IPS DF 6.9 (cell line): ENCODE measurements around the gene CLVS2.

Source experiments
- DNase-seq: peaks from one replicate; pipeline ENCODE4 v3.0.0-alpha.2; 2013; ENCODE audit warnings: low read depth, low spot score
- H3K27ac ChIP-seq: one replicate; pipeline ENCODE4 v1.5.1; 2013; ENCODE audit warnings: low read length, control low read depth
- H3K27me3 ChIP-seq: 2 replicates; pipeline ENCODE4 v1.6.1; 2013; ENCODE audit warnings: mild to moderate bottlenecking, low read length; ENCODE audit not compliant: control insufficient read depth, insufficient read depth
- H3K36me3 ChIP-seq: 2 replicates; pipeline ENCODE4 v1.6.1; 2013; ENCODE audit warnings: low read length; ENCODE audit not compliant: control insufficient read depth, insufficient read depth
- H3K4me1 ChIP-seq: 2 replicates; pipeline ENCODE4 v1.6.1; 2013; ENCODE audit warnings: low read length; ENCODE audit not compliant: control insufficient read depth, insufficient read depth
- H3K4me3 ChIP-seq: 2 replicates; pipeline ENCODE4 v1.5.1; 2013; ENCODE audit warnings: mild to moderate bottlenecking, low read length
- H3K9me3 ChIP-seq: 2 replicates; pipeline ENCODE4 v1.6.1; 2013; ENCODE audit warnings: low read length, inconsistent platforms; ENCODE audit not compliant: control insufficient read depth, insufficient read depth
- WGBS: extraction: QIAGEN DNeasy Blood & Tissue Kit; methylation state at CpG from one replicate; pipeline ENCODE4 v1.1.7; 2013; ENCODE audit warnings: mixed read lengths, missing lambda C conversion rate; ENCODE audit not compliant: insufficient read length, insufficient coverage; 5-methylcytosine and 5-hydroxymethylcytosine counted together

Gene CLVS2

DNA sequence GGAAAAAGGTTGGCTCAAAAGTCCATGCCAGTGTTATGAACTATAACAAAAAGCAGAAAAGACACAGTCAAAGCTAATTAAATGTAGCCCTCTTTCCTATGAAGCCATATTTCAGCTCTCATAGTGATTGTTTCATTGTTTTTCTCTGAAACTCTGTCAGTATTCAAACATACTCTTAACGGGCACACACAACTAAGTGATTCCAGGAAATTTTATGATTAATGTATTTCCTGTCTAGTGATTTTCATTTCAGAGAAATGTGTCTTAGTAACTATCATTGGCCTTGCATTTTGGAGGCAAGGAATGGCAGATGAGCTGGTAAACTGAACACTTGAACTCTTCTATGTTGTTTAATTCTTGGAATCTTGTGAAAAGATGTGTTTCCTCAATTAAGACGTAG lies 68.0 kb downstream of the CLVS2 start:
- no peak overlapping the region for H3K27ac ChIP-seq
- H3K36me3 ChIP-seq, result no peaks in the 10 kb centered on the region
- no peak overlapping the region for H3K4me3 ChIP-seq
- DNase-seq, result no peak
- H3K27me3 ChIP-seq, result no peaks in the 10 kb centered on the region
- H3K4me1 ChIP-seq, result no peaks in the 10 kb centered on the region
- no CpG with 5 or more reads among the region's 2 CpGs for WGBS
- H3K9me3 ChIP-seq, result no peaks in the 10 kb centered on the region

DNA sequence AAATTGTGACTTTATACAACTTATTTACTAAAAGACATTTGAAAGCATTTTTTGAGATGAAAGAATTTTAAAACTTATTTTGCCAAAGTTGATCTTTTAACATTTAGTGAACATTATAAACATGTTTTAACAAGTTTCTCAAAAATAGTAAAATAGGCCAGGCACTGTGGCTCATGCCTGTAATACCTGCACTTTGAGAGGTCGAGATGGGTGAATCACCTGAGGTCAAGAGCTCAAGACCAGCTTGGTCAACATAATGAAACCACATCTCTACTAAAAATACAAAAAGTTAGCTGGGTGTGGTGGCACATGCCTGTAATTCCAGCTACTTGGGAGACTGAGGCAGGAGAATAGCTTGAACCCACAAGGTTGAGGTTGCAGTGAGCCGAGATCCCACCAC lies 78.6 kb downstream of the CLVS2 start:
- Histone ChIP-seq H3K27ac (no peak overlapping the region), H3K4me3 (no peak overlapping the region), H3K27me3 (no peaks in the 10 kb centered on the region), H3K36me3 (no peaks in the 10 kb centered on the region), H3K9me3 (no peaks in the 10 kb centered on the region), H3K4me1 (no peaks in the 10 kb centered on the region)
- DNase-seq, result no peak
- WGBS, result no CpG with 5 or more reads among the region's 2 CpGs

GRCh38 chr6:123085403-123085802 lies 89.4 kb downstream of the CLVS2 start:
- Histone ChIP-seq H3K9me3 (no peaks in the 10 kb centered on the region), H3K4me1 (no peaks in the 10 kb centered on the region), H3K27me3 (no peaks in the 10 kb centered on the region), H3K27ac (no peak overlapping the region), H3K4me3 (no peak overlapping the region), H3K36me3 (no peaks in the 10 kb centered on the region)
- no peak for DNase-seq
- 100% methylated on average over 1 of the region's 5 CpGs for WGBS

DNA sequence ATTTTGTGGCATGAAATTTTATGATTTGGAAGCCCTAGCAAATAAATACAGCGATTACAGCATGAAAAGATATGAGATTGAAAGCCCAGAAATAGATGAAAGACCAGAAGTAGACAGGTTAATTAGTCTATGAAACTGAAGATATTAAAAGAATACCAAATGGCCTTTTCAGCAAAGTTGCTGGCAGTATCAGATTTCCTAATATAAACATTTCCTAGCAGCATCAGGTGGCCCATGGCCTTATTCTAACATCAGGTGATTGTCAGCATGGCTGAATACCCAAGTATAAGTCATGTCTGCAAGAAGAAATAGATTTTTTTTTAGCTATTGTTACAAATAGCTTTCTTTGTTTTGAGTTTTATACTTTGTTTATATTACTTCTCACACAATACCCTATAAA lies 93.2 kb downstream of the CLVS2 start:
- DNase-seq, result no peak
- Histone ChIP-seq H3K27me3 (no peaks in the 10 kb centered on the region), H3K4me1 (no peaks in the 10 kb centered on the region), H3K36me3 (no peaks in the 10 kb centered on the region), H3K9me3 (no peaks in the 10 kb centered on the region), H3K27ac (no peak overlapping the region), H3K4me3 (no peak overlapping the region)
- 100% methylated on average over 1 of the region's 1 CpG for WGBS

GRCh38 chr6:123091091-123091895 lies 95.3 kb downstream of the CLVS2 start:
- H3K9me3 ChIP-seq, result no peaks in the 10 kb centered on the region
- H3K4me3 ChIP-seq, result no peak overlapping the region
- H3K27ac ChIP-seq, result no peak overlapping the region
- H3K4me1 ChIP-seq, result no peaks in the 10 kb centered on the region
- no peaks in the 10 kb centered on the region for H3K27me3 ChIP-seq
- no peaks in the 10 kb centered on the region for H3K36me3 ChIP-seq
- WGBS, result no CpG with 5 or more reads among the region's 2 CpGs
- no peak for DNase-seq

GRCh38 chr6:123091896-123092271 lies 95.8 kb downstream of the CLVS2 start:
- H3K4me1 ChIP-seq, result no peaks in the 10 kb centered on the region
- no peak overlapping the region for H3K27ac ChIP-seq
- H3K36me3 ChIP-seq, result no peaks in the 10 kb centered on the region
- DNase-seq, result no peak
- no peak overlapping the region for H3K4me3 ChIP-seq
- no peaks in the 10 kb centered on the region for H3K9me3 ChIP-seq
- H3K27me3 ChIP-seq, result no peaks in the 10 kb centered on the region

- Histone ChIP-seq H3K27me3 (no peaks in the 10 kb centered on the region), H3K27ac (no peak overlapping the region)
- no CpG with 5 or more reads among the region's 1 CpG for WGBS
Measured at GRCh38 chr6:123094795-123095194, 98.8 kb downstream of the CLVS2 start.

DNA sequence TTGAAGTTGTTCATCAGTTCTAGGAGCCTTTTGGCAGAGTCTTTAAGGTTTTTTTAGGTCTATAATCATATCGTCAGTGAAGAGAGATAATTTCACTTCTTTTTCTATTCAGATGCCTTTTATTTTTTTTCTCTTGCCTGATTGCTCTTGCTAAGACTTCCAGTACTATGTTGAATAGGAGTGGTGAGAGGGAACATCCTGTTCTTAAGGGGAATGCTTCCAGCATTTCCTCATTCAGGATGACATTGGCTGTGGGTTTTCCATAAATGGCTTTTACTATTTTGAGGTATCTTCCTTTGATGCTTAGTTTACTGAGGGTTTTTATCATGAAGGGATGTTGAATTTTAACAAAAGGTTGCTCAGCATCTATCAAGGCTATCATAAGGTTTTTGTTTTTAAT lies 109.5 kb downstream of the CLVS2 start:
- no peak for DNase-seq
- Histone ChIP-seq H3K27ac (no peak overlapping the region), H3K4me1 (no peaks in the 10 kb centered on the region), H3K9me3 (no peaks in the 10 kb centered on the region), H3K4me3 (no peak overlapping the region), H3K36me3 (no peaks in the 10 kb centered on the region), H3K27me3 (no peaks in the 10 kb centered on the region)
- WGBS, result no CpG with 5 or more reads among the region's 1 CpG

More at GRCh38 chr6:123094795-123095194, 98.8 kb downstream of the CLVS2 start:
- no peak overlapping the region for H3K4me3 ChIP-seq
- H3K4me1 ChIP-seq, result no peaks in the 10 kb centered on the region
- no peak for DNase-seq
- no peaks in the 10 kb centered on the region for H3K9me3 ChIP-seq
- no peaks in the 10 kb centered on the region for H3K36me3 ChIP-seq

DNA sequence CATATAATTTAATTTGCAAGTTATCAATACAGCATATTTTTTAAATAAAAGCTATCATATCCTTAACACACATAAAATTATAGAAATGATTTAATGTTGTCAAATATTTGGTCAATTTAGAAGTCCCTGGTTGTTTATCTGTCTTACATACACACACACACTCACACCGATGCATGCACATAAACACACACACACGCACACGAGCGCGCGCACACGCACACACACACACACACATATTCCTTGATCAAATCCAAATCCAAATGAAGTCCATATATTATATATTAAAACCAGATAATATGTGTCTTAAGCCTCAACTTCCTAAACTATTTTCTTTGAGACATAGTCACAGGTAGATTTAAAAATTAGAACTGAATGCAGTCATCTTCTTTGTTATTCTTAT lies 120.3 kb downstream of the CLVS2 start:
- 100% methylated on average over 3 of the region's 7 CpGs for WGBS

GRCh38 chr6:123117145-123117908 lies 121.3 kb downstream of the CLVS2 start:
- H3K27ac ChIP-seq, result no peak overlapping the region
- H3K36me3 ChIP-seq, result no peaks in the 10 kb centered on the region
- DNase-seq, result no peak
- no peaks in the 10 kb centered on the region for H3K9me3 ChIP-seq
- no peaks in the 10 kb centered on the region for H3K4me1 ChIP-seq
- H3K27me3 ChIP-seq, result no peaks in the 10 kb centered on the region
- no CpG with 5 or more reads among the region's 2 CpGs for WGBS
- H3K4me3 ChIP-seq, result no peak overlapping the region

More for the DNA sequence above, 120.3 kb downstream of the CLVS2 start:
- Histone ChIP-seq H3K27ac (no peak overlapping the region), H3K36me3 (no peaks in the 10 kb centered on the region), H3K4me3 (no peak overlapping the region), H3K9me3 (no peaks in the 10 kb centered on the region), H3K27me3 (no peaks in the 10 kb centered on the region), H3K4me1 (no peaks in the 10 kb centered on the region)
- DNase-seq, result no peak
